Left hindlimb (tissue), 1 donor: Measurements from ENCODE around the gene LEMD2.
"Not testable (repeated sequence)": the region's sequence is repeated elsewhere in the genome, so short reads cannot be mapped to it uniquely, and the experiment has no call there.

ENCODE experiments used
- DNase-seq: peaks from one replicate; pipeline ENCODE4 v3.0.0-alpha.2; 2018

The LEMD2 gene

GRCh38 chr6:33788694-33789549 lies at the start of gene LEMD2:
TSS of gene LEMD2 (minus strand) at chr6:33789130. CDS start at chr6:33789116, 14 bp downstream.
- DNase-seq = peak; percentile 97

DNA sequence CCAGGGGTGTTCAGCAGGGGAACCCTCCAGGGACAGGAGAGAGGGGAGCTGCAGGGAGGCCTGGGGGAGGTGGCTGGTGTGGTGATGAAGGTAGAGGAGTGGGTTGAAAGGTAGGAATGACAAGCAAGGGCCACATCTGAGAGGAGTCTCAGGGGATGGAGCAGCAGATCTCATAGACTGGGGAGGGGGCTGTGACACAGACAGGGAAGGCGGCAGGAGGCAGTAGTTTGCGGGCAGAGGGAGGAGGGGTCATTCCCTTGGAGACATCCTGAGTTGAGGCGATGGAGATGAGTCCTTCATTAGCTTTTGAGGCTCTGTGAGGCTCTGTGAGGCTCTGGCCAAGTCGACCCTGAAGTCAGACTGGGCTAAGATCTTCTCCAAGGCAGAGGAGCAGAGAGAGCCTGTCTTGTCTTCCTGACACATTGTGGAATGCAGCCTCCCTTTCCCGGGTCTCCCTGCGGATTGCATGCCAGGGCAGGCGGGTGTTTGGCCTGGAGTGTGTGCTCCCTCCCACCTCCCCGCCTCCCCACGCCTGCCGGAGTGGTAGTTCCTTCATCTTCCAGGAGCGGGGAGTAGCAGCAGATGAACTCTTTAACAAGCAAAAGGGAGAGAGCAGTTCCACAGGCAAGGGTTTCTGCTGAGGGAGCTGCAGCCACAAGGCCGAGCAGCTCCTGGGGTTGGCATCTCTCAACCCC lies 49.2 kb upstream of the LEMD2 start:
- no peak for DNase-seq

- DNase-seq = no peak
These were observed 48.0 kb upstream of the LEMD2 start for GRCh38 chr6:33836806-33837469.

- DNase-seq = no peak
These were observed 45.8 kb upstream of the LEMD2 start for GRCh38 chr6:33834401-33835392.

DNA sequence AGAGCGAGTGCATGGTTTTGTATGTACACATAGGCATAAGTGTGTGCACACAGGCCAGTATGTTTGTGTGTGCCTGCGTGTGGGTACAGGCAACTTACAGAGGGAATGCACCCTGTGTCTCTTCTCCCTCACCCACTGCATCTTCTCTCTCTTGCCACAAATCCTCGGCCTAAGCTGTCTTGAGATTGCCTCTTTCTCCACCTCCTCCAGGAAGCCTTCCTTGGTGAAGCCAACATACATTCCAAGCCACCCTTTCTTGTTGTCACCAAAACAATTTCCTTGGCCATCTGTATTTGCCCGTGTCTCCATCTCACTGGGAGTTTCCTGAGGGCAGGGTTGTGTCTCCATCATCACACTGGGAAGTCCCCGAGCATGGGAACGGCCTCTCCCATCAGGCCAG lies 44.7 kb upstream of the LEMD2 start:
- no peak for DNase-seq

- DNase-seq = not testable (repeated sequence)
These were observed 43.9 kb upstream of the LEMD2 start for GRCh38 chr6:33832831-33833230.

GRCh38 chr6:33831725-33832124 lies 42.8 kb upstream of the LEMD2 start:
- not testable (repeated sequence) for DNase-seq

GRCh38 chr6:33830635-33831240 lies 41.8 kb upstream of the LEMD2 start:
- no peak for DNase-seq

DNA sequence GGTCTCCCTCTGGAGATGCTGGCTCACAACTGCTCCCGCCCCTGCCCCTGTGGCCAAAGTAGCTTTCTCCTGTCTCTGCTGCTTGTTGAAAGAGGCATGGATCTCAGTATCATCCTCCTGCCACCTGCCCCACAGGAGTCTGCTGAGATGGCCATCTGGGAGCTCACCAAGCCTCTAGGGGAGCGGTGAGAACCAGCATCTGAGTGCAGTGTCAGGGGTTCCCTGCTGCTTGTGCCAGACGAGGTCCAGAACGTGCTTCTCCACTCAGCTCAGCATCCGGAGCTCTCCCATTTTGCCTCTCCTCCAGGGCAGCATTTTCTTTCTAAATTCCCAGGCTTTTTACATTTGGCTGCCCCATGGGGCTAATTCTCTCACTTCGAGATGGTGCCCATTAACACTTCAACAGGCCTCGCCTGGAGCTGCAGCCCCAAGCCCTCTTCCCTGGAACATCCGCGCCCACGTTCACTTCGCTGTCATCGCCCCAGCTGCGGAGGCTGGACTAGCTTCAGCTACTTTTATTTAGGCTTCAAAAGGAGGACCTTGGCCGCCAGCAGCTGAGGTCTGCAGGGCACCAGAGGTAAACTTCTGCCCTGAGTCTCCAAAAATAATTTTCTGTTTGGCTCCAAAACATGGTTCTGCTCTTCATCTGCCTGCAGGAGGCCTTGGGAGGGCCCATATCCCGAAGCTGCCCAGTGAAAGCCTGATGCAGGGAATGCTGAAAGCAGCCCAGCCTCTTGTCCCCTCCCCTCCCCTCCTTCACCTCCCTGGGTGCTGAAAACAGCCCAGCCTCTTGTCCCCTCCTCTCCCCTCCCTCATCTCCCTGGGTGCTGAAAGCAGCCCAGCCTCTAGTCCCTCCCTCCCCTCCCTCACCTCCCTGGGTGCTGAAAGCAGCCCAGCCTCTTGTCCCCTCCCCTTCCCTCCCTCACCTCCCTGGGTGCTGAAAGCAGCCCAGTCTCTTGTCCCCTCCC lies 40.1 kb upstream of the LEMD2 start:
- DNase-seq = no peak

GRCh38 chr6:33828452-33828763 lies 39.5 kb upstream of the LEMD2 start:
- DNase-seq = no peak

DNA sequence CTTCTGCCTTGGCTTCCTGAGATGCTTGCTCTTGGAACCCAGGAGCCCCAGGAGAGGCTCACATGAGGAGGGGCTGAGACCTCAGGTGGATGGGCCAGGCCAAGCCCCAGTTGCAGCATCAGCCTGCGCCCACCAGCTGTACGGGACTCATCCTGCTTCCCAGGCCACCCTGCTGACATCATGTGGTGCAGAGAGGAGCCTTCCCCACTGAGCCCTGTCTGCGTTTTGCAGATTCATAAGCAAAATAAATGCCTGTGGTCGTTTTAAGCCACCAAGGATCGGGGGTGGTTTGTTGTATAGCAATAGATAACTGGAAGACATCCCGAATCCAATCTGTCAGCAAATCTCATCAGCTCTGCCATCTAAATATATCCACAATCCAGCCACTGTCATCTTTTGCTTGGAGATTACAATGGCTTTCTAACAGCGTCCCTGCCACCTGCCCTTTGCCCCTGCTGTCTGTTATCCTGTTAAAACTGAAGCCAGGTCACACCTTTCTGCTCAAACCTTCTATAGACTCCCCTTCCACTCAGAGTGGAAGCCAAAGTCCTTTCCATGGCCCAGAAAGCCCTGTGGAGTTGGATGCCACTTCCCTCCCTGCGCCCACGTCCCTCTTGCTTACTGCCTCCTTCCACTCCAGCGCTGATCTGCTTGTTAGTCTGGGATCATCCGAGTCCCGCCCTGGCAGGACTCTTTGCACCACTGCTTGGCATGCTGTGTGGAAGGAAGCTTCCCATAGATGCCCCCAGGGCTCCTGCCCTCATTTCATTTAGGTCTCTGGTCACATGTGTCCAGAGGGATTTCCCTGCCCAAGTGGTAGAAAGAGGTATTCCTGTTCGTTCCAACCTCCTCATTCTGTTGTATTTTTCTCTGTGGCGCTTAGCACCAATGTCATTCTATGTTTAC lies 38.9 kb upstream of the LEMD2 start:
- DNase-seq = no peak

GRCh38 chr6:33826537-33826936 lies 37.6 kb upstream of the LEMD2 start:
- no peak for DNase-seq

- DNase-seq = no peak
These were observed 35.7 kb upstream of the LEMD2 start for GRCh38 chr6:33824461-33825154.

GRCh38 chr6:33823806-33824205 lies 34.9 kb upstream of the LEMD2 start:
- no peak for DNase-seq

DNA sequence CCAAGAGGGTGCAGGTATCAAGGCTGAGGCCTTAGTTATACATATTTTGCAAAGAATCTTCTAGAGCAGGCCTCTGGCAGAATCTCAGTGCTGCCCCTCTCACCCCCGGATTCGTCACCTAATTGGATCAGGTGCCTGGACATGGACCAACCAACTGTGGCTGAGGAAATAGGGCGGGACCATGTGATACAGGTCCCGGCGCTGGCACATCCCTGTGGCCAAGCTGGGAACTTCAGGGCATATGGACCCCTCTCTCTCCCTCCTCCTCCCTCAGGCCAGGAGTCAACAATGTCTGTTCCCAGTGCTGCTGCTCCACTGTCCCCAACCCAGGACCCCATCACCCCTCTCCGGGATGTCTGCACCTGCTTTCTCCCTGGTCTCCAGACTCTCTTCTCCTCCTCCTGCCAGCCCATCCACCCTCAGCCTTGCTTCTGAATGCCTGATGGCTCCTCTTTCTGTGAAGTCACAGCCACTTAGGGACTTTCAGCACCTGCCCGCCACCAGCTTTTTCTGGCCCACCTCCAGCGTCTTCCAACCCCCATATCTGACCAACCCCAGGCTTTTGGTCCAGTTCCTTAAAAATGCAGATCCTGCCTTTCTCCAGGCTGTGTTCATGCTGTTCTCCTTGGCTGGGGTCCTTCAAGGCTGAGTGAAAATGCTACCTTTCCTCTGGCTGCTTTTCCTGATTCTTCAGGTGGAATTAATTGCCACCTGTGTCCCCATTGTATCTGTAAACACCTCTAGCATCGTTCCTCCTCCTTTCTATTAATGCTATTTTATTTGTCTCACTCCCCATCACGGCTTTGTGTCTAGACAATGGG lies 33.9 kb upstream of the LEMD2 start:
- DNase-seq = no peak

DNA sequence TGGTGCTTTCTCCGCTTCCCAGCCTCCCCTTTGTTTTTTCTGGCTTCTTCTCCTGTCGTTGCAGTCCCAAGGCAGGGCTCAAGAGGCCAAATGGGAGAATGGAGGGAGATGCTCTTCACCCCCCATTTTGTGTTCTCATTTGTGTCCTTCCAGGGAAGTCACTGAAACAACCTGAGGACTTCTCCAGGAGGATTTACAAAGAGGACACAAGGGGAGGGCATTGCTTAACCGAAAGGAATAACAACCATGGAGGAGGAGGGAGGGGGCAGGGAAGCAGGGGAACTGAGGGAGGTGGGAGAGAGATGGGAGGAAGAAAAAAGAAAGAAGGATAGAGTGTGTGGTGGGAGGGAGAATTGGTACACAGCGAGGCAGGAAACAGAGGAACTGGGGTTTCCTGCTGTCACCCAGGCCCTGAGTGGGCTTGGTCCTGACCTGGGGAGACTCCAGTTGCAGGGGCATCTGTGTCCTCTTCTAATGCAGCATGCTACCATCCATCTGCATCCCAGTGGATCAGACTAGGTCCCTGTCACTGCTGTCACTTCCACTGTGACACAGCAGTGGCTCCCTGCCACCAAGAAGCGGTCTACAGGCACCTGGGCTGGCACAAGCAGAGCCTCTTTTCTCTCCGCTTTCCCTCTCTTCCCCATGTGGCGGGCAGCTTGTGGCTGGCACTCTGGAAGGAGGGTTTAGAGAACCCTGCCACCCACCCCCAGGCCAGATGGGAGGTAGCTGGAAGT lies 32.0 kb upstream of the LEMD2 start:
- no peak for DNase-seq

DNA sequence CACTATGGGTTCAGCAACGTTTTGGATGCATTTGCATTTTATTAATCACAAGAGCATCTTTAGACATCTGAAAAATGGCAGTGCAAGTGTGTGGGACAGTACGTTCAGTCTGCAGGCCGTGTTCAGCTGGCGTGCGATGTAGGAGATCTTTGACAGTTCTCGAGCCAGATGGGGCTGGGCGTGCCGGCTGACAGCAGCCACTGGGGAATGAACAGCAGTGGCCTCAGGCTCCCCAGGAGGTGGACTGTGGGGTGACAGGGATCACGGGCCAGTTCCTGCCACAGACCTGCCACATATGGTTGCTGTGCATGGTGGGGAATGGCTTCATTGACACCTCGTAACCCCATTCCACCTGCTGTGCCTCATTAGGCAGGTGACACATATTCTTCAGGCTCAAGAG lies 31.3 kb upstream of the LEMD2 start:
- DNase-seq = no peak

DNA sequence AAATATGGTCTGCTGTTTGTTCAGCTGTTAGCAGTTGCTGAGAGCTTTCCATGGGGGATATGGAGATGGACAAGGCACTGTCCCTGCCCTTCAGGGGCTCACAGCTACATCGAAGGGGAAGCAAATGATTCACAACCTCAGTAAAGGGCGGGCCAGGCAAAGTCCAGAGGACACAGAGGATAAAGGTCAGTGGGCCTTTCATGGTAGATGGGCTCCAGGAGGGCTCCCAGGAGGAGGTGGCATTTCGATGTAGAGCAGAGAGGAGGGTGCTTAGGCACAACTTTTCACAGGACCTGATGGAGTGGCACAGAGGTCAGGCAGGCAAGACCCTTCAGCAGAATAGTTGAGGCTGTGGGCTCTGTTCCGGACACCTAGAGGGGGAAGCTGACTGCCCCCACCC lies 30.1 kb upstream of the LEMD2 start:
- no peak for DNase-seq
